Measurements from ENCODE around the gene HAUS2.
"Not testable (repeated sequence)": the region's sequence is repeated elsewhere in the genome, so short reads cannot be mapped to it uniquely, and the experiment has no call there.

Gene HAUS2

GRCh38 chr15:42548249-42549031 is at the start of gene HAUS2, which contains the start of gene LRRC57:
TSS of gene HAUS2 (plus strand) at chr15:42548838. CDS start at chr15:42548873, 35 bp downstream.
TSS of gene LRRC57 (minus strand) at chr15:42548793. CDS start at chr15:42548434, 359 bp downstream.
- peak; percentile 93 for DNase-seq

DNA sequence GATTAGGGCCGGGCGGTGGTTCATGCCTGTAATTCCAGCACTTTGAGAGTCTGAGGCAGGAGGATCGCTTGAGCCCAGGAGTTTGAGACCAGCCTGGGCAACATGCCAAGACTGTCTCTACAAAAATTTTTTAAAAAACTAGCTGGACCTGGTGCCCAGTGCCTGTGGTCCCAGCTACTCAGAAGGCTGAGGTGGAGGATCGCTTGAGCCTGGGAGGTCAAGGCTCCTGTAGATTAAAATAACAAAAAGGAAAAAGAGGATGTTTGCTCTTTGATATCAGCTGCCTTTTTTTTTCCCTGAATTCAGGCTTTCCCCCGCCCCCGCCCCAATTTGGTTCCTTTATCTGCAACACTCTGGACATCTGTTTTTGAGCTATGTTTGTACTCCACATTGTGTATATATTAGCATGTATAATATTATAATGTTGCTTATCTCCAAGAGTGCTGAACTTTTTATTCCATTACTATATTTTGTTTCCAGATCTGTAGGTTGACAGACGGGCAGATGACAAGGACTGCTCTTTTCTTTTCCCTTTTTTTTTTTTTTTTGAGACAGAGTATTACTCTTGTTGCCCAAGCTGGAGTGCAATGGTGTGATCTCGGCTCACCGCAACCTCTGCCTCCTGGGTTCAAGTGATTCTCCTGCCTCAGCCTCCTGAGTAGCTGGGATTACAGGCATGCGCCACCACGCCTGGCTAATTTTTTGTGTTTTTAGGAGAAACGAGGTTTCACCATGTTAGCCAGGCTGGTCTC is 48.6 kb upstream of the HAUS2 start:
- DNase-seq = no peak

DNA sequence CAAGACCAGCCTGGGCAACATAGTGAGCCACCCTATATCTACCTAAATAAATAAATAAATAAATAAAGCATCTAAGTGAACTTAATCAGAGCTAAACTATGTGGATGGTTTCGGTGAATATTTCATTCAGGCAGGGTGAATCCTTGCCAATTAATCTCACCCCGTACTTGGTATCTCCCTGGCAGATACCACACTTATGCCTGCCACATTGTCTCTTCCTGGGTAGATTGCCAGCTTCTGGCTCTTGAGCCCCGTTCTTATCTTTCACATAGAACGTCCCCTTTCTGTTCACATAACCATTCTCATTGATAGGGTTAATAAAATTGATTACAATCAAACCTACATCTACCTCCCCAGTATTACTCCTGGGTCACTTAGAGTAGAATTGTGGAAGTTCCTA is 46.2 kb upstream of the HAUS2 start:
- no peak for DNase-seq

GRCh38 chr15:42503825-42504224 is 44.8 kb upstream of the HAUS2 start:
- DNase-seq = no peak

DNA sequence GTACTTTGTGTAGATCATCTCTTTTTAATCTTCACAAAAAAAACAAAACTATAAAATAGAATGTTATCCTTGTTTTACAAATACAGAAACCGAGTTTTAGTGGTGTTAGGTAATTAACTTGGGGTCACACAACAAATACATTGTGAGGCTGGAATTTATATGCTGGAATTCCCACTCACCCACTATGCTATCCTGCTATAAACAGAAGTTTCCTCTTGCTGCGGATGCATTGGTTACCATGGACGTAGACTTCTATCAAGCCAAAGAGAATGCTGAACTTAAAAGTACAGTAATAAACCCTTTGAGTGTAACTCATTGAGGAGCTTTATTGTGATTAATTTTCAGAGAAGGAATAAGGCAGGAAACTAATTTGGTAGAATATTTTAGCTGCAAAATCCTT is 44.0 kb upstream of the HAUS2 start:
- no peak for DNase-seq

GRCh38 chr15:42507514-42507913 is 41.1 kb upstream of the HAUS2 start:
- no peak for DNase-seq

GRCh38 chr15:42508263-42508690 is 40.4 kb upstream of the HAUS2 start:
- no peak for DNase-seq

GRCh38 chr15:42510258-42511006 is 38.2 kb upstream of the HAUS2 start:
- no peak for DNase-seq

- DNase-seq = no peak
Observed at GRCh38 chr15:42511007-42511391, 37.6 kb upstream of the HAUS2 start.

GRCh38 chr15:42523331-42523730 is 25.3 kb upstream of the HAUS2 start:
- DNase-seq = no peak

GRCh38 chr15:42528970-42529369 is 19.7 kb upstream of the HAUS2 start:
- DNase-seq = no peak

DNA sequence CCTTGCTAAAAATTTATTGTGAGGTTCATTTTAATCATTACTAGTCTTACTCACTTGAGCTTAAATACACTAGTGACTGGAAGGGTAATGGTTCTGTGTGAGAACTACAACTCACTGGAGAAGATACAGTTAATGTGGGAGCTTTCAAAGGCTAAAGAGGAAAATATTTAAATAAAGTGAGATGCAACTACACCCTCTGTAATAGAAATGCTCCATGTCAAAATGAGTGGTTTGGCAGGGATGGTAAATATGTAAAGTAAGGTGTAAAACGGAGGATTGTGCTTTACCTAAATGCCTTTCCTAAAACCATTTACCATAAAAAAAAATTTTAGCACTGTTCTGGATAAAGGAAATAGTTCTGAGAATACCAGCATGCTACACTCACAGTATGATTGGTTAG is 15.4 kb upstream of the HAUS2 start:
- DNase-seq = no peak

DNA sequence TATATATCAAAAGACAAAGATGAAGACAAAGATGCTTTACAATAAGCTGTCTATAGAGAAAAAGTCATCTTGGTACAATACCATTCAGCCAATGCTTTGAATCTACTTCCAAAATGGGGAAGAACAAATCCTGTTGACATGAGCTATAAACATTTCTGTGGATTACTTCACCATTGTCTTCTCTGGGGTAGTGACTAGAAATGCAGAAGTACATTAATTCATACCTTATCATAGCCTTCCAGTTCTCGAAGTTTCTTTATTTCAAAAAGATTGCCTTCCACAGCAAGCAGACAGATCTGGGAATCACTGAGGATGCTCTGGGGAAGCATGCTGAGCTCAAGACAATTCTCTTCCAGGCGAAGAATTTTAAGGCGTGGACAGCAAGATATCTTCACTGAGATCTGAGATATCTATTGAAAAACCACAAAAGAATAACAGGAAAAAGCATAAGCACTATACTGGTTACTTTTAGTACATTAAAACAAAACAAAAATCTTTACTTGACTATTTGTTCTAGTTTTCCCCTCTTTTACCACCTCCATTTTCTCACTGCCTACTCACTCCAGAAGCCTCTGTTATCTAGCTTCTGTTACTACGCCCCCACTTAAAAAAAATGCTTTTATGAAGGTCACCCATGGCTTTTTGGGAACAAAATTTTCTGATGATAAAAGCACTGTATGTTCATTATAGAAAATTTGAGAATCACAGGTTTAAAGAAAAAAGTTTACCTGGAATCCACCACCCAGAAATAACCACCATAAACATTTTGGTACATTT is 3.6 kb upstream of the HAUS2 start:
- DNase-seq = no peak

- no peak for DNase-seq
Observed at GRCh38 chr15:42547918-42548248, 755 bp upstream of the HAUS2 start.

- peak; percentile 42 for DNase-seq
Observed at GRCh38 chr15:42549032-42549491, 424 bp downstream of the HAUS2 start.

DNA sequence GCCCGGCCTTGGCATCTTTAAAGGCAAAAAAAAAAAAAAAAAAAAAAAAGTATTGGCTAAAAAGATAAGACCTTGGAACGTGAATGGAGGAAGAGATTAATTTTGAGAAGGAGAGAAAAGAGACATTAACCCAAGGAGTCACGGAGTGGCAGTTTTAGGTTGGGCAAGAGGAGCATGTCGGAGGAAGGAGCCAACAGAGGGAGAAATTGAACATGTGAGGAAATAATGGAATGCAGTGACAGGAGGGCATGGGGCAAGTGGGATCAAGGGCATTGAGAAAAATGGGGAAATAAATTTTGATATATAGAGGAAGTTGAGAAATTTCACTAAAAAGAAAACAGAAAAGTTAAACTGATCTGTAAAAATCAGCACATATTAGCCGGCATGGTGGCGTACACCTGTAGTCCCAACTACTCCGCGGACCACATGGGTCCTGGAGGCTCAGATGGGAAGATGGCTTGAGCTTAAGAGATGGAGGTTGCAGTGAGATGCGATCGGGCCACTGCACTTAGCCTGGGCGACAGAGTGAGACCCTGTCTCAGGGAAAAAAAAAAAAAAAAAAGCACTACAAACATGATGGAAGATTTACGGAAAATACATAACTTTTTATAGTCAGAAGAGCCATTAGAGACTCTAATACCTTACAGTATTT is 1.2 kb downstream of the HAUS2 start:
- no peak for DNase-seq

GRCh38 chr15:42553554-42553953 is 4.9 kb downstream of the HAUS2 start:
- DNase-seq = no peak

DNA sequence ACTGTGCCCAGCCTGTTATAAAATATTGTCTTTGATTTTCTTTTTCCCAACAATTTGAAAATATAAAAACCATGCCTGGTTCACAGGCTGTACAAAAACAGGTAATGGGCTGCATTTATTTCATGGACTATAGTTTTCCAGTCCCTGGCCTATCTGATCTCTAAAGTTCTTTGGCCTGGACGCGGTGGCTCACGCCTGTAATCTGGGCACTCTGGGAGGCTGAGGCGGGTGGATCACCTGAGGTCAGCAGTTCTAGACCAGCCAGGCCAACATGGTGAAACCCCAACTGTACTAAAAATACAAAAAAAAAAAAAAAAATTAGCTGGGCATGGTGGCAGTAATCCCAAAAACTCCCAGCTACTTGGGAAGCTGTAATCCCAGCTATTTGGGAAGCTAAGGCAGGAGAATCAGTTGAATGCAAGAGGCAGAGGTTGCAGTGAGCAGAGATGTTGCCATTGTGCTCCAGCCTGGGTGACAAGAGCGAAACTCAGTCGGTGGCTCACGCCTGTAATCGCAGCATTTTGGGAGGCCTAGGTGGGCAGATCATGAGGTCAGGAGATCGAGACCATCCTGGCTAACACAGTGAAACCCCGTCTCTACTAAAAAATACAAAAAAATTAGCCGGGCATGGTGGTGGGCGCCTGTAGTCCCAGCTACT is 8.0 kb downstream of the HAUS2 start:
- DNase-seq = not testable (repeated sequence)

- no peak for DNase-seq
Observed at GRCh38 chr15:42558739-42559138, 10.1 kb downstream of the HAUS2 start.

- DNase-seq = peak; percentile 97
Observed at GRCh38 chr15:42575188-42576039, 26.8 kb downstream of the HAUS2 start, which contains the start of gene STARD9. TSS of gene STARD9 (plus strand) at chr15:42575606. CDS start at chr15:42575716, 110 bp downstream.
